ENCODE results near the gene CDRT4.
"Not testable (repeated sequence)": the region's sequence is repeated elsewhere in the genome, so short reads cannot be mapped to it uniquely, and the experiment has no call there.

Gene CDRT4

GRCh38 chr17:15467592-15467991 lies at the start of gene CDRT4:
Gene CDRT4, minus strand, starts transcription at chr17:15467621. Its CDS starts 27,383 bp downstream, at chr17:15440238.
- DNase-seq, result no peak

GRCh38 chr17:15516150-15516549 lies 48.7 kb upstream of the CDRT4 start:
- no peak for DNase-seq

- no peak for DNase-seq
Measured at GRCh38 chr17:15514469-15514868, 47.0 kb upstream of the CDRT4 start.

- no peak for DNase-seq
Measured at GRCh38 chr17:15513856-15514459, 46.5 kb upstream of the CDRT4 start.

GRCh38 chr17:15513058-15513791 lies 45.8 kb upstream of the CDRT4 start:
- DNase-seq, result no peak

GRCh38 chr17:15512071-15512709 lies 44.8 kb upstream of the CDRT4 start:
- DNase-seq, result no peak

GRCh38 chr17:15511142-15511541 lies 43.7 kb upstream of the CDRT4 start:
- no peak for DNase-seq

- DNase-seq, result no peak
Measured at GRCh38 chr17:15510361-15510760, 42.9 kb upstream of the CDRT4 start.

- no peak for DNase-seq
Measured at GRCh38 chr17:15509095-15509494, 41.7 kb upstream of the CDRT4 start.

GRCh38 chr17:15508466-15508865 lies 41.0 kb upstream of the CDRT4 start:
- no peak for DNase-seq

GRCh38 chr17:15507896-15508295 lies 40.5 kb upstream of the CDRT4 start:
- no peak for DNase-seq

GRCh38 chr17:15507001-15507400 lies 39.6 kb upstream of the CDRT4 start:
- DNase-seq, result no peak

GRCh38 chr17:15505708-15506107 lies 38.3 kb upstream of the CDRT4 start:
- not testable (repeated sequence) for DNase-seq

- DNase-seq, result no peak
Measured at GRCh38 chr17:15503731-15504130, 36.3 kb upstream of the CDRT4 start.

GRCh38 chr17:15502369-15503112 lies 35.1 kb upstream of the CDRT4 start:
- DNase-seq, result peak; percentile 87

- no peak for DNase-seq
Measured at GRCh38 chr17:15501793-15502192, 34.4 kb upstream of the CDRT4 start.

GRCh38 chr17:15501282-15501681 lies 33.9 kb upstream of the CDRT4 start:
- DNase-seq, result no peak

GRCh38 chr17:15498107-15498506 lies 30.7 kb upstream of the CDRT4 start:
- no peak for DNase-seq

- DNase-seq, result no peak
Measured at GRCh38 chr17:15496735-15497670, 29.6 kb upstream of the CDRT4 start.

GRCh38 chr17:15494821-15495220 lies 27.4 kb upstream of the CDRT4 start:
- DNase-seq, result no peak

- no peak for DNase-seq
Measured at GRCh38 chr17:15493693-15494035, 26.2 kb upstream of the CDRT4 start.

All from stimulated activated CD8-positive, alpha-beta memory T cell treated with anti-CD3 and anti-CD28 coated beads, Interleukin-4, amount 100 ng/mL, for 48 hours (primary cell).